OCI-M1 (cell line): Measurements from ENCODE around the gene LYRM4.

Experiments
- DNase-seq: peaks from one replicate; lab custom pipeline; 2025; lab: John Stamatoyannopoulos, UW

The LYRM4 gene

GRCh38 chr6:5146398-5146797, 114.4 kb downstream of the LYRM4 start:
- no peak for DNase-seq

- peak; percentile 91 for DNase-seq
Measured at GRCh38 chr6:5143634-5144311, 117.0 kb downstream of the LYRM4 start.

- no peak for DNase-seq
Measured at GRCh38 chr6:5142915-5143314, 117.8 kb downstream of the LYRM4 start.

- no peak for DNase-seq
Measured at GRCh38 chr6:5142131-5142530, 118.6 kb downstream of the LYRM4 start.

GRCh38 chr6:5141046-5141445, 119.7 kb downstream of the LYRM4 start:
- no peak for DNase-seq

GRCh38 chr6:5139828-5140771, 120.7 kb downstream of the LYRM4 start:
- DNase-seq, result no peak

- DNase-seq, result no peak
Measured at GRCh38 chr6:5138995-5139827, 121.5 kb downstream of the LYRM4 start.

- DNase-seq, result no peak
Measured at GRCh38 chr6:5136851-5137250, 123.9 kb downstream of the LYRM4 start.

- DNase-seq, result peak; percentile 75
Measured at GRCh38 chr6:5135788-5136376, 124.9 kb downstream of the LYRM4 start.

GRCh38 chr6:5133943-5134342, 126.8 kb downstream of the LYRM4 start:
- no peak for DNase-seq

- no peak for DNase-seq
Measured at GRCh38 chr6:5132731-5133130, 128.0 kb downstream of the LYRM4 start.

GRCh38 chr6:5130135-5130866, 130.4 kb downstream of the LYRM4 start:
- DNase-seq, result no peak

GRCh38 chr6:5128351-5128750, 132.4 kb downstream of the LYRM4 start:
- DNase-seq, result no peak

- DNase-seq, result no peak
Measured at GRCh38 chr6:5127106-5127687, 133.6 kb downstream of the LYRM4 start.

GRCh38 chr6:5126214-5126613, 134.5 kb downstream of the LYRM4 start:
- DNase-seq, result no peak

GRCh38 chr6:5125152-5126006, 135.4 kb downstream of the LYRM4 start:
- no peak for DNase-seq

- no peak for DNase-seq
Measured at GRCh38 chr6:5124526-5124925, 136.2 kb downstream of the LYRM4 start.

- DNase-seq, result no peak
Measured at GRCh38 chr6:5123296-5124143, 137.2 kb downstream of the LYRM4 start.

- no peak for DNase-seq
Measured at GRCh38 chr6:5122504-5123112, 138.1 kb downstream of the LYRM4 start.
